Colonic mucosa (tissue), 4 donors: ENCODE data around the gene SNX33. TPM values are rescaled to one million over a fixed set of nuclear protein-coding genes. Genes with fewer than 3 reads are reported as not detected.
"Not testable (repeated sequence)": the region's sequence is repeated elsewhere in the genome, so short reads cannot be mapped to it uniquely, and the experiment has no call there.

Source experiments
- DNase-seq: peaks from one replicate; pipeline ENCODE4 v3.0.0-alpha.2; 2020
- H3K27ac ChIP-seq: fragments of 200-600 bp; one replicate; pipeline ENCODE4 v1.8.0; 2021
- H3K27me3 ChIP-seq: fragments of 200-600 bp; one replicate; pipeline ENCODE4 v1.8.0; 2021
- H3K36me3 ChIP-seq: fragments of 200-600 bp; one replicate; pipeline ENCODE4 v1.8.0; 2021
- H3K4me1 ChIP-seq: fragments of 200-600 bp; one replicate; pipeline ENCODE4 v1.8.0; 2021; ENCODE audit warnings: mild to moderate bottlenecking
- H3K4me3 ChIP-seq: fragments of 200-600 bp; one replicate; pipeline ENCODE4 v1.8.0; 2021
- H3K9ac ChIP-seq, 2 donors: one replicate each; pipeline ENCODE4 v1.7.0; 2013; ENCODE audit warnings: control low read depth in 2 of 2, low read depth in 2 of 2, low read length in 2 of 2
- H3K9me3 ChIP-seq: fragments of 200-600 bp; one replicate; pipeline ENCODE4 v1.8.0; 2021
- intact Hi-C: fragments of 100-400 bp; cut with DNase I; formaldehyde crosslinking; loops from one replicate; pipeline ENCODE4 v1.14.1; 2022
- total RNA-seq, 2 donors: library from RNA; stranded (reverse); fragmentation: NEBNext Ultra II Directional in 1 of 2; extraction: Animal tissue kit (Norgen Biotek cat#: 25700) in 1 of 2; gene quantifications; one replicate each; pipeline ENCODE4 v1.2.1, GENCODE V29; 2021
- TF ChIP-seq, protein P1 (sequence below): fragments of 200-600 bp; IDR thresholded peaks from one replicate; pipeline ENCODE4 v1.8.0; 2022; ENCODE audit warnings: antibody characterized with exemption, mild to moderate bottlenecking
- donor health status: healthy.
- donor health status: DM: no; HTN: no; CAD: no.
- donor health status: DM: no; HTN: no; CAD: no.

Gene SNX33
- total RNA-seq, 2 donors from 2014 or later: 26.2 to 28.1 TPM

DNA sequence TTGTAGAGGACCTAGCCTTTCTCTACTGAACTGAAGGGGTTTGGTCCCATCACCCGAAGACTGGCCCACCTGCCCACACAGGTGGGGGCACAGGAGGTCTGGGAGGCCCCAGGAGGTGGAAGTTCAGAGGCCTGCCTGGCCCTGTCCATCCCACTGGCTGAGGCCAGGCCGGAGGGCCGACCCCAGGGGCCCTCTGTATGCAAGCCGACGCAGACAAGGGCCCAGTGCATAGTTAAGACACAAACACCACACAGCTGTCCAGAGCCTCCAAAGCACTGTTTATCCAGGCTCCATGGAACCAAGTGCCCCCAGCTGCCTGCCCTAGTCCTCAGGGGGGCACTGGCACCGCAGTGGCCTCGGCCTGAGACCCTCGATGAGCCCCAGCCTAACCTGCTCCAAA is 26.7 kb downstream of the SNX33 start:
- DNase-seq: no peak
- no peak overlapping the region for H3K4me3 ChIP-seq
- no peaks in the 10 kb centered on the region for H3K9me3 ChIP-seq
- no peak overlapping the region for H3K9ac ChIP-seq
- no peak overlapping the region for H3K27ac ChIP-seq
- intact Hi-C loops: no loop called here
- H3K36me3 ChIP-seq: no peaks in the 10 kb centered on the region
- H3K4me1 ChIP-seq: no peaks in the 10 kb centered on the region
- H3K27me3 ChIP-seq: no peaks in the 10 kb centered on the region
- TF ChIP-seq, protein P1, sequence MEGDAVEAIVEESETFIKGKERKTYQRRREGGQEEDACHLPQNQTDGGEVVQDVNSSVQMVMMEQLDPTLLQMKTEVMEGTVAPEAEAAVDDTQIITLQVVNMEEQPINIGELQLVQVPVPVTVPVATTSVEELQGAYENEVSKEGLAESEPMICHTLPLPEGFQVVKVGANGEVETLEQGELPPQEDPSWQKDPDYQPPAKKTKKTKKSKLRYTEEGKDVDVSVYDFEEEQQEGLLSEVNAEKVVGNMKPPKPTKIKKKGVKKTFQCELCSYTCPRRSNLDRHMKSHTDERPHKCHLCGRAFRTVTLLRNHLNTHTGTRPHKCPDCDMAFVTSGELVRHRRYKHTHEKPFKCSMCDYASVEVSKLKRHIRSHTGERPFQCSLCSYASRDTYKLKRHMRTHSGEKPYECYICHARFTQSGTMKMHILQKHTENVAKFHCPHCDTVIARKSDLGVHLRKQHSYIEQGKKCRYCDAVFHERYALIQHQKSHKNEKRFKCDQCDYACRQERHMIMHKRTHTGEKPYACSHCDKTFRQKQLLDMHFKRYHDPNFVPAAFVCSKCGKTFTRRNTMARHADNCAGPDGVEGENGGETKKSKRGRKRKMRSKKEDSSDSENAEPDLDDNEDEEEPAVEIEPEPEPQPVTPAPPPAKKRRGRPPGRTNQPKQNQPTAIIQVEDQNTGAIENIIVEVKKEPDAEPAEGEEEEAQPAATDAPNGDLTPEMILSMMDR: no peak

DNA sequence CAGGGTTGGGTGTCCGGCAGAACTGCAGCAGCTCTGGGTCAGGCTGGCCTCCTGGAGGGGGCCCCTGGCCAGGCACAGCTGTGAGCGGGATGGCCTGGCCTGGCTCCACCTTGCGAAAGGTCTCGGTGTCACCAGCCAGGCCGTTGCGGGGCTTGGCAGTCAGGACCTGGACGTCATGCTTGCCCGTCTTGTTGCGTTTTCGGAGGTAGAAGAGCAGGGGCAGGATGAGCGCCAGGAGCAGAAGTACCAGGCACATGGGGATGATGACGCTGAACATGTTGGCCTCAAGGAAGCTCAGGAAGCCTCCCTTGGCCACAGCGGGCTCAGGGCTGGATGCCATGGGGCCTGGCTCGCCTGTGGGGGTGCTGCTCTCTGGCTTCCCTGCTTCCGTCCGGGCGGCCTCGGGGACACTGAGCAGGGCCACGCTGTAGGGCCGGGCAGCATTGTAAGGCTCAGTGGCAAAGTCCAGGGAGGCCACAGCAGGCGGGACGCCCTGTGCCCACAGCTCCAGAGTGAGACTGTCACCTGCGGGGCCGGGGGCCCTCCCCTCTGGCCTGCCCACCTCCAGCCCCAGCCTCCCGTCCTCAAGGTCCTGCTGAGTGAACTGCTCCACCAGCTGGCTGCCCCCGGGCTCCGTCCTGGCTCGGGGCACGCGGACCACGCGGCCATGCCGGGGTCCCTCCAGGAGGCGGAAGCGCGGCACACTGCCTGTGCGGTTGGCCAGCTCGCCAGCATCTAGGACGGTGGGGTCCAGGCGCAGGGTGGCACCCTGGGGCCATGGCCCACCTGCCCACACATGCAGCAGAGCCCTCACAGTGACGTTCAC is 28.1 kb downstream of the SNX33 start:
- no peak overlapping the region for H3K27ac ChIP-seq
- H3K36me3 ChIP-seq: no peaks in the 10 kb centered on the region
- H3K4me1 ChIP-seq: no peaks in the 10 kb centered on the region
- no peaks in the 10 kb centered on the region for H3K27me3 ChIP-seq
- DNase-seq: no peak
- H3K4me3 ChIP-seq: no peak overlapping the region
- TF ChIP-seq, protein P1: no peak
- intact Hi-C loops: loop anchor here (5.0 kb wide), 1 partner anchor 38 kb away; no protein-coding TSS in a partner anchor
- H3K9me3 ChIP-seq: no peaks in the 10 kb centered on the region
- no peak overlapping the region for H3K9ac ChIP-seq

DNA sequence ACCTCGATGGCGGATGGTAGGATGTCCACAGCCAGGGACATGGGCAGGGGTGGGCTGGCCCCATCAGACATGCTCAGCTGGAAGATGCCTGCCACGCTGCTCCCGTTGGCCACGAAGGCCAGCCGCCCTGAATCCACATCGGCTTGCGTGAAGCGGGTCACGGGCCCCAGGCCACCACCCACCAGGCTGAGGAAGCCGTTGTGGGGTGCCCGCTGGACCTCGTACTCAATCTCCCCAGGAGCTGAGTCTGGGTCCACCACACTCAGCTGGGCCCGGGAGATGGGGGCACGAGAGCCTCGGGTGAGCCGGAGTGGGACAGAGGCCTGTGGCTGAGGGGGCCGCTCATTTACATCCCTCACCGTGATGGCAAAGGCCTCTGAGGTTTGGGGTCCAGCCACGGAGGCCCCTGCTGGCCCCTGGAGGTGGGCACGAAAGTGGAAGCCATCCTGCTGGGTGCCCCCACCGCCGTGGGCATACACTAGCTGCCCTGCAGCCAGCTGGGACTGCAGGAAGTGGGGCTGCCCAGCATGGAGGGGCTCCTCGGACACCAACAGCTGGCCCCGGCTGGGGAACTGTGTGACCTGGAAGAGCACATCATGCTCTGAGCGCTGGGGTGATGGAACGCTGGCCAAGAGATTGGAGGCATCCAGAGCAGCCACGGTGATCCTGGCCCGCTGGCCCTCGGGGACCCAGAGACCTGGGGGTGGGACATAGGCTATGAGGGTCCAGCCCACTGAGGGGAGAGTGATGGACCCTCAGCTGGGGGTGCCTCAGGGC is 29.2 kb downstream of the SNX33 start:
- Histone ChIP-seq H3K9me3 (no peaks in the 10 kb centered on the region), H3K4me3 (no peak overlapping the region), H3K27ac (no peak overlapping the region), H3K36me3 (no peaks in the 10 kb centered on the region), H3K27me3 (no peaks in the 10 kb centered on the region), H3K9ac (peak overlapping the region in 1 of 2 donors; percentile 35), H3K4me1 (no peaks in the 10 kb centered on the region)
- DNase-seq: no peak
- TF ChIP-seq, protein P1: no peak
- intact Hi-C loops: loop anchor here (5.0 kb wide), 1 partner anchor 40 kb away; no protein-coding TSS in a partner anchor

- no peak overlapping the region for H3K27ac ChIP-seq
- no peak for DNase-seq
- no peaks in the 10 kb centered on the region for H3K4me1 ChIP-seq
- TF ChIP-seq, protein P1: no peak
- no peaks in the 10 kb centered on the region for H3K27me3 ChIP-seq
- H3K9me3 ChIP-seq: no peaks in the 10 kb centered on the region
- no peaks in the 10 kb centered on the region for H3K36me3 ChIP-seq
- intact Hi-C loops: loop anchor here (5.0 kb wide), 1 partner anchor 40 kb away; no protein-coding TSS in a partner anchor
- no peak overlapping the region for H3K4me3 ChIP-seq
- no peak overlapping the region for H3K9ac ChIP-seq
Observed at GRCh38 chr15:75677465-75678323, 30.0 kb downstream of the SNX33 start.

GRCh38 chr15:75678324-75678690 is 30.6 kb downstream of the SNX33 start:
- not testable (repeated sequence) for H3K9ac ChIP-seq, H3K36me3 ChIP-seq, H3K4me1 ChIP-seq, H3K9me3 ChIP-seq, H3K27ac ChIP-seq, H3K4me3 ChIP-seq, DNase-seq, H3K27me3 ChIP-seq
- intact Hi-C loops: loop anchor here (5.0 kb wide), 1 partner anchor 41 kb away; no protein-coding TSS in a partner anchor
